Trophoblast cell (in vitro differentiated cells and primary cell): ENCODE measurements around the gene PTGR1.
"Not testable (repeated sequence)": the region's sequence is repeated elsewhere in the genome, so short reads cannot be mapped to it uniquely, and the experiment has no call there.

ENCODE experiments used
- DNase-seq, 2 donors: peaks; one replicate each; pipeline ENCODE4 v3.0.0-alpha.2; 2016
- H2AFZ ChIP-seq: 2 replicates; pipeline ENCODE4 v1.6.1; 2013; ENCODE audit warnings: low read length, moderate library complexity, mild to moderate bottlenecking; ENCODE audit not compliant: insufficient read depth, poor library complexity
- H2AK5ac ChIP-seq: 2 replicates; pipeline ENCODE4 v1.6.1; 2013; ENCODE audit warnings: mild to moderate bottlenecking, low read length
- H2BK120ac ChIP-seq: 2 replicates; pipeline ENCODE4 v1.6.1; 2013; ENCODE audit warnings: low read length, mild to moderate bottlenecking, moderate library complexity; ENCODE audit not compliant: insufficient read depth, poor library complexity
- H2BK12ac ChIP-seq: 2 replicates; pipeline ENCODE4 v1.6.1; 2013; ENCODE audit warnings: mild to moderate bottlenecking, low read length, moderate library complexity
- H2BK5ac ChIP-seq: 2 replicates; pipeline ENCODE4 v1.6.1; 2013; ENCODE audit warnings: low read length, low read depth, moderate library complexity, mild to moderate bottlenecking; ENCODE audit not compliant: poor library complexity
- H3K14ac ChIP-seq: 2 replicates; pipeline ENCODE4 v1.6.1; 2013; ENCODE audit warnings: mild to moderate bottlenecking, low read length
- H3K18ac ChIP-seq: 2 replicates; pipeline ENCODE4 v1.6.1; 2013; ENCODE audit warnings: mild to moderate bottlenecking, low read length
- H3K23ac ChIP-seq: 2 replicates; pipeline ENCODE4 v1.6.1; 2013; ENCODE audit warnings: low read length
- H3K27ac ChIP-seq: 2 replicates; pipeline ENCODE4 v1.5.1; 2013; ENCODE audit warnings: low read depth, mild to moderate bottlenecking, inconsistent platforms, low read length, moderate library complexity
- H3K27me3 ChIP-seq: 2 replicates; pipeline ENCODE4 v1.6.1; 2013; ENCODE audit warnings: inconsistent platforms, mild to moderate bottlenecking, low read length, moderate library complexity; ENCODE audit not compliant: insufficient read depth
- H3K36me3 ChIP-seq, 2 experiments: 1 replicate in 1 of 2; 2 replicates in 1 of 2; pipeline ENCODE4 v1.6.1; 2013; ENCODE audit warnings: low read length in 2 of 2, mild to moderate bottlenecking in 2 of 2, moderate library complexity in 1 of 2; ENCODE audit not compliant: insufficient read depth in 2 of 2, control insufficient read depth in 1 of 2
- H3K4ac ChIP-seq: 2 replicates; pipeline ENCODE4 v1.6.1; 2013; ENCODE audit warnings: low read depth, mild to moderate bottlenecking, low read length, moderate library complexity
- H3K4me1 ChIP-seq, 2 experiments: 1 replicate in 1 of 2; 2 replicates in 1 of 2; pipeline ENCODE4 v1.6.1; 2013; ENCODE audit warnings: low read length in 2 of 2, mild to moderate bottlenecking in 2 of 2, moderate library complexity in 1 of 2; ENCODE audit not compliant: insufficient read depth in 2 of 2, control insufficient read depth in 1 of 2
- H3K4me2 ChIP-seq: 2 replicates; pipeline ENCODE4 v1.6.1; 2013; ENCODE audit warnings: inconsistent platforms, mild to moderate bottlenecking, low read length, moderate library complexity
- H3K4me3 ChIP-seq: 2 replicates; pipeline ENCODE4 v1.5.1; 2013; ENCODE audit warnings: mild to moderate bottlenecking, low read depth, low read length, inconsistent platforms
- H3K79me1 ChIP-seq: one replicate; pipeline ENCODE4 v1.6.1; 2013; ENCODE audit warnings: low read length
- H3K79me2 ChIP-seq: 2 replicates; pipeline ENCODE4 v1.6.1; 2013; ENCODE audit warnings: low read length, mild to moderate bottlenecking; ENCODE audit not compliant: control insufficient read depth, insufficient read depth, poor library complexity
- H3K9ac ChIP-seq: 2 replicates; pipeline ENCODE4 v1.6.1; 2013; ENCODE audit warnings: mild to moderate bottlenecking, low read length
- H3K9me3 ChIP-seq: 2 replicates; pipeline ENCODE4 v1.6.1; 2013; ENCODE audit warnings: low read depth, mild to moderate bottlenecking, control low read depth, inconsistent platforms, low read length; ENCODE audit not compliant: insufficient read depth
- H4K12ac ChIP-seq: 2 replicates; pipeline ENCODE4 v1.6.1; 2013; ENCODE audit warnings: low read depth, mild to moderate bottlenecking, low read length, moderate library complexity
- H4K8ac ChIP-seq: 2 replicates; pipeline ENCODE4 v1.6.1; 2013; ENCODE audit warnings: low read depth, mild to moderate bottlenecking, low read length, moderate library complexity
- H4K91ac ChIP-seq: one replicate; pipeline ENCODE4 v1.6.1; 2013; ENCODE audit warnings: low read depth, mild to moderate bottlenecking, low read length, moderate library complexity
- whole genome bisulfite sequencing: extraction: QIAGEN DNeasy Blood & Tissue Kit; methylation state at CpG from one replicate; pipeline ENCODE4 v1.1.7; 2013; ENCODE audit warnings: missing lambda C conversion rate; ENCODE audit not compliant: insufficient read length, insufficient coverage; ENCODE audit errors: extremely low coverage; 5-methylcytosine and 5-hydroxymethylcytosine counted together

PTGR1 gene

DNA sequence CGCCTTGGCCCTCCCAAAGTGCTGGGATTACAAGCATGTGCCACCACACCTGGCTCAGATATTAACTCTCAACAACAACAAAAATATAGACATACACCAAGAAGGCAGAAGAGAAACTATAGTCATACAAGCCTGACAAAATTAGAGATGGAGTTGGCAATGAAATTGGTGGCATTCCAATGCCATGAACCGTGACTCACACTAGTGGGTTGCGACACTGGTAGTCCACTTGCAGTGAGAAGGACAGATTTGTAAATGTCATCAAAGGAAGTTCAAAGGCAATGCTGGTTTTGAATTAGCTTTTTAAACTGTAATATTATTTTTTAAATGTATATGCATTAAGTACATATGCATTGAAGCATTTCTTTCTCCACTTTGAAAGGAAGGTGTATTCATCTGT, 23.2 kb upstream of the PTGR1 start:
- Histone ChIP-seq H3K4ac (no peak overlapping the region), H3K4me3 (no peak overlapping the region), H3K27me3 (no peaks in the 10 kb centered on the region), H3K36me3 (no peaks in the 10 kb centered on the region), H2AK5ac (no peak overlapping the region), H3K4me2 (no peak overlapping the region), H2BK120ac (no peak overlapping the region), H2BK12ac (no peak overlapping the region), H3K27ac (no peak overlapping the region), H3K9me3 (no peaks in the 10 kb centered on the region), H4K91ac (no peak overlapping the region), H3K23ac (no peak overlapping the region), H3K18ac (no peak overlapping the region), H4K12ac (no peak overlapping the region), H3K79me2 (no peaks in the 10 kb centered on the region), H3K9ac (no peak overlapping the region), H2AFZ (peak overlapping the region; percentile 17), H3K79me1 (no peaks in the 10 kb centered on the region), H3K4me1 (no peaks in the 10 kb centered on the region), H4K8ac (no peak overlapping the region), H2BK5ac (no peak overlapping the region), H3K14ac (no peak overlapping the region)
- DNase-seq, result peak; percentile 80 to 92
- WGBS, result no CpG with 5 or more reads among the region's 3 CpGs

DNA sequence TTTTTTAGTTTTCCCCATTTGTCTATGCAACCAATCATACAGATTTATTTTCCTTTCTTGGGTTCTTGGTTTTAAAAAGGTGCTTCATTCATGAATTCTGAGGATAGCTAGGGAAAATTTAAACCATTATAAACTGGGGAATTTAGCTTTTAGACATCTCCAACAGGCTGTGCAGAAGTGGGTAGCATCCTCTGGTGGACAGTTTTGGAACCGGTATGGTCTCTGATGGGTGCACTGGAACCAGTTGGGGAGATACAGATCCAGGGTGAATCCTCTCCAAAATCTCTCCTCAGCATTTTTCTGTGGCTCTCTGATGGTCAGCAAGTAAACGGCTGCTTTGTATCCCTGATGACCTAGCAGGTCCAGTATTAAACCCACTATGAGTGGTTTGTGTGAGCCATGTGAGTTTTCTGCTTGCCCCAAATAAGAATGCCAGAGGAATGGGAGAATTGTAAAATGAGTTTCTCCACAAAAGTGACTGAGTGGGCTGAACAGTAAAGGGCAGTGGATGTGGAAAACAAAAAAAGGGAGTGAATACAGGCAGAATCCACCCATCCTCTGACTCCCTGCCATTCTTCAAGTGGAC, 22.5 kb upstream of the PTGR1 start:
- DNase-seq, result peak; percentile 14 to 59
- H3K36me3 ChIP-seq, result no peaks in the 10 kb centered on the region
- no peaks in the 10 kb centered on the region for H3K27me3 ChIP-seq
- H3K4me2 ChIP-seq, result no peak overlapping the region
- H3K79me2 ChIP-seq, result no peaks in the 10 kb centered on the region
- H3K4ac ChIP-seq, result no peak overlapping the region
- no peak overlapping the region for H3K27ac ChIP-seq
- H2AFZ ChIP-seq, result no peak overlapping the region
- no peak overlapping the region for H3K14ac ChIP-seq
- no peaks in the 10 kb centered on the region for H3K79me1 ChIP-seq
- no peak overlapping the region for H3K4me3 ChIP-seq
- no peak overlapping the region for H4K91ac ChIP-seq
- H3K4me1 ChIP-seq, result no peaks in the 10 kb centered on the region
- H3K23ac ChIP-seq, result no peak overlapping the region
- H3K9me3 ChIP-seq, result no peaks in the 10 kb centered on the region
- H3K9ac ChIP-seq, result no peak overlapping the region
- no peak overlapping the region for H4K8ac ChIP-seq
- no peak overlapping the region for H2BK5ac ChIP-seq
- H2BK12ac ChIP-seq, result no peak overlapping the region
- no peak overlapping the region for H2BK120ac ChIP-seq
- no CpG with 5 or more reads among the region's 2 CpGs for WGBS
- H3K18ac ChIP-seq, result no peak overlapping the region
- no peak overlapping the region for H2AK5ac ChIP-seq
- H4K12ac ChIP-seq, result no peak overlapping the region

DNA sequence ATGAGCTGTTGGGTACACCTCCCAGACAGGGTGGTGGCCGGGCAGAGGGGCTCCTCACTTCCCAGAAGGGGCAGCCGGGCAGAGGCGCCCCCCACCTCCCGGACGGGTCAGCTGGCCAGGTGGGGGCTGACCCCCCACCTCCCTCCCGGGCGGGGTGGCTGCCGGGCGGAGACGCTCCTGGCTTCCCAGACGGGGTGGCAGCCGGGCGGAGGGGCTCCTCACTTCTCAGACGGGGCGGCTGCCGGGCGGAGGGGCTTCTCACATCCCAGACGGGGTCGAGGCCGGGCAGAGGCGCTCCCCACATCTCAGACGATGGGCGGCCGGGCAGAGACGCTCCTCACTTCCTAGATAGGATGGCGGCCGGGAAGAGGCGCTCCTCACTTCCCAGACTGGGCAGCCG, 17.9 kb upstream of the PTGR1 start:
- not testable (repeated sequence) for H4K91ac ChIP-seq, H3K4me2 ChIP-seq, H2BK12ac ChIP-seq, H2BK5ac ChIP-seq, H3K79me2 ChIP-seq, H3K36me3 ChIP-seq, H4K8ac ChIP-seq, H3K4me3 ChIP-seq, H3K4me1 ChIP-seq, H4K12ac ChIP-seq, H3K18ac ChIP-seq, H3K79me1 ChIP-seq, H3K14ac ChIP-seq, H3K9me3 ChIP-seq, H3K4ac ChIP-seq, H3K23ac ChIP-seq, H2BK120ac ChIP-seq, H3K9ac ChIP-seq, H3K27me3 ChIP-seq, DNase-seq, H2AFZ ChIP-seq, H3K27ac ChIP-seq, H2AK5ac ChIP-seq
- WGBS, result no CpG with 5 or more reads among the region's 29 CpGs

DNA sequence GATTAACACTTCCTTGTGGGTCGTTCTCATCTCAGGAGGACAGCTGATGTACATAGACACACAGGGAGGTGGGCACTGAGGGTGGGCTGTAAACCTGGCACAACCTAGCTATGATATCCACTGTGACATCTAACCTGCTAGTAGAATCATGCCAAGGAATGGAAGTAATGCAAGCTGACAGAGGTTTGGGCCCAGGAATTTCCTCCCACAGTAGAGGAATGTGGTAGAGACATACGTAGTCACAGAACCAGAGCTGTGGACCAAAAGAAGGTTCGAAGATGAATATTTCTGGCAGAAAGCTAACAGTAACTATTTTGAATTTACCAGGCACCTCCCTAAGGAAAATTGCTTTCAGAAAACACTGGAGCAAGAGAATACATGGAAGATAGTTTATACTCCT, 16.5 kb upstream of the PTGR1 start:
- Histone ChIP-seq H2AFZ (no peak overlapping the region), H2BK12ac (no peak overlapping the region), H3K4ac (no peak overlapping the region), H4K91ac (no peak overlapping the region), H3K23ac (no peak overlapping the region), H3K9me3 (peaks cover 2% of the 10 kb centered on the region), H3K4me2 (no peak overlapping the region), H3K18ac (no peak overlapping the region), H3K27me3 (no peaks in the 10 kb centered on the region), H3K4me3 (no peak overlapping the region), H3K9ac (no peak overlapping the region), H3K27ac (no peak overlapping the region), H3K36me3 (no peaks in the 10 kb centered on the region), H3K79me1 (no peaks in the 10 kb centered on the region), H2BK5ac (no peak overlapping the region), H3K79me2 (no peaks in the 10 kb centered on the region), H4K8ac (no peak overlapping the region), H2BK120ac (no peak overlapping the region), H3K14ac (no peak overlapping the region), H2AK5ac (no peak overlapping the region), H3K4me1 (peaks cover 0 to under 1% of the 10 kb centered on the region in 2 experiments), H4K12ac (no peak overlapping the region)
- no CpG with 5 or more reads among the region's 3 CpGs for WGBS
- DNase-seq, result no peak
